Esophagus mucosa (tissue), 1 donor: ENCODE results near the gene CASP6. TPM values are rescaled to one million over a fixed set of nuclear protein-coding genes. Genes with fewer than 3 reads are reported as not detected.
"Not testable (repeated sequence)": the region's sequence is repeated elsewhere in the genome, so short reads cannot be mapped to it uniquely, and the experiment has no call there.

ENCODE experiments used
- ATAC-seq: fragments of 200-7000 bp; cut with Tn5 transposase; one replicate; pipeline ENCODE4 v1.9.1; 2020
- total RNA-seq: library from RNA; stranded (reverse); gene quantifications from one replicate; pipeline ENCODE4 v1.2.4, GENCODE V29; 2023
- donor health status: DM: yes; HTN: yes; CAD: no.

CASP6 gene
- total RNA-seq, 1 donor from 2014 or later, result 15.8 TPM

GRCh38 chr4:109719604-109720003 lies 16.4 kb upstream of the CASP6 start:
- no peak for ATAC-seq

GRCh38 chr4:109718759-109719158 lies 15.5 kb upstream of the CASP6 start:
- ATAC-seq, result no peak

DNA sequence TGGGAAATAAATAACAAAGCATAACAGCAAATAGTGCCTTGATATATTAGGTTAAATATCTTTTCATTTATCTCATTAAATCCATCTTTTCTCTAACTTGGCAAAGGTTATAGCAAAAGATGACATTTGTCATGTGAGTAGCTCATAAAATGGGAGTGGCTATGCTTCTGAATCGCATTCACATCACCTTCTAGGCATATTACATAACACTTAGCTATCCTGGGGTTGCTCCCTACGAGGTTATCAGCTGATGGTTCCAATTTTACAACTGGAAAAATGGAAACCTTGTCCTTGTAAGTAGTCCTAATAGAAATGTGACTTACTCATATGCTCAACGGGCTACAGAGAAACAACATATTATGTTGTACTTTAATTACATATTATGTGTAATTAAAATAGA lies 10.3 kb upstream of the CASP6 start:
- ATAC-seq, result no peak

- ATAC-seq, result no peak
These were observed 5.7 kb upstream of the CASP6 start for GRCh38 chr4:109708990-109709389.

GRCh38 chr4:109708435-109708834 lies 5.2 kb upstream of the CASP6 start:
- no peak for ATAC-seq

- ATAC-seq, result peak; percentile 37
These were observed 568 bp upstream of the CASP6 start for GRCh38 chr4:109703664-109704361.

DNA sequence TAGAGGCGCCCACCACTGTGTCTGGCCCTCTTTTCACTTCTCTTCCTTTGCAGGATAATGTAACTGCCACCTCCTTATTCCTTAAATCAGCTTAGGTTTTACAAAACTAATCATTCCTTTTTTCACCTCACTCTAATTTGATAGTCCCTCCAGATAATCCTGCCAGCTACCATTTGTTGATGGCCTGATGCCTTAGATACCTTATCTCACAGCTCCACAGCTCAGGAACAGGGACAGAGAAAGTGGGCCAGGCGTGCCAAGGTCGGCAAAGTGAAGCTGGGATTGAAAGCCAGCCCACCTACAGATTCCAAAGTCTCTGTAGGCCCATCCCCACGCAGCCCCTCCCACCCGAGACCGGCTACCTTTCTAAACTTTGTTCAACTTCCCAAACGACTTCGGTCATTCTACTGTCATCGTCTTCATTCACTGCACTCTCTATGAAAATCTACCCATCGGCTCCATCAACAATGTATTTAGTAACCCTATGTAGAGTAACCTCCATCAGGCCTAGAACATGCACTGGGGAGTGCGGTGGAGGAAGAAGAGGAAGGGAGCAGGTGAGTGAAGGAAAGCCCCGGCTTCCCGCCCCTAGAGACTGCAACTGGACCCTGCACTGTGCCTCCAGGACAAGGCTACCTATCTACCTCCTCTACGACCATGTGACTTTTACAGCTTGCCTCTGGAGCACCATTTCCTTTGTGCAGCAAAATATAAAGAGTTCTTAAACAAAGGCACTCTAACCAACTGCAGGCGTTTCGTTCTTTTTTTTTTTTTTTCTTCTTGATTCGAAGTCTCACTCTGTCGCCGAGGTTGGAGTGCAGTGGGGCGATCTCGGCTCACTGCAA lies 1.5 kb downstream of the CASP6 start:
- no peak for ATAC-seq

DNA sequence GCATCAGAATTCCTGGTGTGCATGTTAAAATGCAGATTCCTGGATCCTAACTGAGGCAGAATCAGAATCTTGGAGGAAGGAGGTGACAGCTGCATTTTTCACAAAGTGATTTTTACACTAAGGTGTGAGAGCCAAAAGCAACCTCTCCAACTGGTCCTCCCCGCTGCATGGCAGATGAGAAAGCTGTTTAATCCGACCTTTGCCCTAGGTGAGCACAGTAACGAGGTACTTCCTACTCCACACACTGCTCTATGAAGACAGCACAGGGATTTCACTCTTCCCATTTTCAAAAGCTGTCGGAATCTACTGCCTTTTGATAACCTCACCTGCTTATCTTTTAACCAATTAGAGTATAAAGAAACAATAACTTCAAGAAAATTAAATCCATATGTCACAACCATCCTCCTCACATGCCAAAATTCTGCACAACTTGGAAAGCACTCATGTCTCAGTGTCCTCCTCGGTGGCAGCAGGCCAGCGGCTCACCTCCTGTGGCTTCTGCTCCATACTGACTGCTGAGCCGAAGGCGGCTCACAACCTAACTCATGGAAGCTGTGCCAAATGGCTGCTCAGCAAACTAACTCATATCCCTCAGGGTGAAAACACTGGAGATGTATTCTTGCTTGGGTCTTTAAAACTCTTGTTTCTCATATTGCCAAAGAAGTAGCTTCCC lies 3.6 kb downstream of the CASP6 start:
- no peak for ATAC-seq

DNA sequence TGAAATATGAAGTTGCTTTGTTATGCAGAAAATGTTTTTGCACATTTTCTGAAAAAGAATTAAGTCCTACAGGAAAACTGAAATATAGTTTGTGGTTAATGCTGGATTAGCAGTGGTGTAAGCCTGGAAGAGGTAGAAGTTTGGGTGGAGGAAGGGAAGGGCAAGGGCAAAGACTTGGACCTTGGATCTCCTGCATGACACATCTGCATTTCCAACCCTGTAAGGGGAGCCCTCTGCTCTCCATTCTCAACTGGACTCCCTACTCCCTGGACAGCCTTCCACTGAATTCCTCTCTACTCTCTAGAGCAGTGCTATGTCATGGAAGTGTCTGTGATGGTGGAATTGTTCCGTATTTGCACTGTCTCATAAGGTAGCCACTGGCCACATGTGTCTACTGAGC lies 4.6 kb downstream of the CASP6 start:
- ATAC-seq, result no peak

DNA sequence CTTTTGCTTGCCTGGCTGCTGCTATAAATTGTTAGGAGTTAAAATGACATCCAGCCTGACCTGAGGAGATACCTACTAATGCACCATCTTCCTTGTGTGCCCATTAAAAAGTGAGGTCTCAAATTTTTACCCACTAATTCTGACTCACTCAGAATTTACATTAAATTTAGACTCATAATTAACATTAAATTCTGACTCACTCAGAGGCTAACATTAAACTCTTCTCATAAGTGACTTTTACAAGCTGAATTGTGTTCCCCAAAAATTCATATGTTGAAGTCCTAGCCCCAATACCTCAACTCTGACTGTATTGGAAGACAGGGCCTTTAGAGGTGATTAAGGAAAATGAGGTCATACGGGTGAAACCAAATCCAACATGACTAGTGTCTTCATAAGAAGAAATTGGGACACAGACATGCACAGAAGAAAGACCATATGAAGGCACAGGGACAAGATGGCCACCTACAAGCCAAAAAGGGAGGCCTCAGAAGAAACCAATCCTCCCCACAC lies 11.8 kb downstream of the CASP6 start:
- ATAC-seq, result no peak

DNA sequence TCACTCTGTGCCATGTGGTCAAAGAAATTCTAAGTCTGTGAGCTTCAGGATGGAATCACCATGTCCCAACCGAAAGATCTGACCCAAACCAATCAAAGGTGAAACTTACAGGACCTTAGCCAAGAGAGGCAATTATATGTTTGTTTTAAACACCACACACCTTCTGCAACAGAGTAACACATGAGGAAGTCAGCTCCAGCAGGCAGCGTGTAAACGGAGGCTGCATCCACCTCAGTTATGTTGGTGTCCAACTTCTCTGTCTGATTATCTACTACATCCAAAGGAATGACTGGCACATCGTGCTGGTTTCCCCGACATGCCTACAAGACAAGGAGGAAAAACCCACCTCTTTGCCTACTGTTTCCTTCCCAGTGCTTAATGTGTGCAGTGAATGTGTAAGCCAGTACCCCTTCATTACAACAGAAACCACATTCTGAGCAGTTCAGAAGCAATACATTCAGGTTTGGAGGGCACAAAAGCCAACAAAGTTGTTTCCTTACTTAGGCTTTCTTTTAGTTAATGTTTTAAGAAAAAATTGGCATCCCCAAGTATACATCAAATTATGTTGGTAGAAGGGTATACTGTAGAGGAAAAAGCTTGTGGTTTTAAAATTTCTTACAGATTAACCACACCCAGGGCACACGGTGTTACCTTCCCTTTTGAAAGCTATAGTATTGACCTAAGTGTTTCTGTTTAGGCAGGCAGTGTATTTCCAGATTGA lies 12.4 kb downstream of the CASP6 start:
- no peak for ATAC-seq

GRCh38 chr4:109684727-109685126 lies 18.5 kb downstream of the CASP6 start:
- no peak for ATAC-seq

DNA sequence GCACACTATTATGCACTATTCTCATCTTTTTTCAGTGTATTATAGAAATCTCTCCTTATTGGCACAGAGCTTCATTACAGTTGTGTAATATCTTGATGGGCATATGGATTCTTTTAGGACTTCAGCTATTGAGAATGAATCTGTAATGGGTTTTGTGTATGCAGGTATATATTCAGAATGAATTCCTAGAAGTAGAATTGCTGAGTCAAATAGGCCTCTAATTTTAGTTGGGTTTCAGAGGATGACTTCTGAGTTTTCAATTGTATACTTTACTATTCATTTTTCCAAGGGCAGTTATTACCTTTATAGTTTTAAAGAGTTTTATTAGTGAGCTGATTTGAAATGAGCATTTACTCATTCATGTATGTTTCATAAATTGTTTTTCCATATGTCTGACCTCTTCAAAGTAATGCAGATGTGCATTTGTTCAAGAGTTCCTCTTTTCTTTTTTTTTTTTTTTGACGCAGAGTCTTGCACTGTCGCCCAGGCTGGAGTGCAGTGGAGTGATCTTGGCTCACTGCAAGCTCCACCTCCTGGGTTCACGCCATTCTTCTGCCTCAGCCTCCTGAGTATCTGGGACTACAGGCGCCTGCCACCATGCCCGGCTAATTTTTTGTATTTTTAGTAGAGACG lies 19.5 kb downstream of the CASP6 start:
- ATAC-seq, result no peak

DNA sequence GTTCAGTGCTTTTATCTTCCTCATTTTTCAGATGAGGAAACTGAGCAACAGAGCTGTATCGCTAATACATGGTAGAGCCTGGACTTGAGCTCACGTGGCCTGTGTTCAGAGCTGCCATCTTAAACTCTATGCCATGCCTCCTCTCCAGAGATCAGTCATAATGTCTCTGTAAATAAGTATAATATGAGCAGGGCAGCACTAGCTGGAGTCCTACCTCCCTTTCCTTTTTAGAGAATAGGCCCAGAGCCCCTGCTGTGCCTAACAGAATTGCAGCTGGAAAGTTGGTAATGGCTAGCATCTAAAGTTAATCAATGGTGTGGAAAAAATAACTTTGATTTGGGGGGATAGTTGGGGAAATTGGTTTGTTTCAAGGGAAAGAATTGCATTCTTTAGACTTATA lies 20.4 kb downstream of the CASP6 start:
- no peak for ATAC-seq

DNA sequence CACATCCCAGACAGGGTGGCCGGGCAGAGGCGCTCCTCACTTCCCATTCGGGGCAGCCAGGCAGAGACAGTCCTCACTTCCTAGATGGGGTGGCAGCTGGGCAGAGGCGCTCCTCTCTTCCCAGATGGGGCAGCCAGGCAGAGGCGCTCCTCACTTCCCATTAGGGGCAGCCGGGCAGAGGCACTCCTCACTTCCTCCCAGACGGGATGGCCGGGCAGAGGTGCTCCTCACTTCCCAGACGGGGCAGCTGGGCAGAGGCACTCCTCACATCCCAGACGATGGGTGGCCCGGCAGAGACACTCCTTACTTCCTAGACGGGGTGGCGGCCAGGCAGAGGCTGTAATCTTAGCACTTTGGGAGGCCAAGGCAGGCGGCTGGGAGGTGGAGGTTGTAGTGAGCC lies 24.3 kb downstream of the CASP6 start:
- ATAC-seq, result not testable (repeated sequence)

DNA sequence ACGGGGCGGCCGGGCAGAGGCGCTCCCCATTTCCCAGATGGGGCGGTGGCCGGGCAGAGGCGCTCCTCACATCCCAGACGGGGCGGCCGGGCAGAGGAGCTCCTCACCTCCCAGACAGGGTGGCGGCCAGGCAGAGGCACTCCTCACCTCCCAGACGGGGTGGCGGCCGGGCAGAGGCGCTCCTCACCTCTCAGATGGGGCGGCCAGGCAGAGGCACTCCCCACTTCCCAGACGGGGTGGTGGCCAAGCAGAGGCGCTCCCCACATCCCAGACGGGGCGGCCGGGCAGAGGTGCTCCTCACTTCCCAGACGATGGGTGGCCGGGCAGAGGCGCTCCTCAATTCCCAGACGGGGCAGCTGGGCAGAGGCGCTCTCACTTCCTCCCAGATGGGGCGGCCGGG lies 24.8 kb downstream of the CASP6 start:
- ATAC-seq, result not testable (repeated sequence)

DNA sequence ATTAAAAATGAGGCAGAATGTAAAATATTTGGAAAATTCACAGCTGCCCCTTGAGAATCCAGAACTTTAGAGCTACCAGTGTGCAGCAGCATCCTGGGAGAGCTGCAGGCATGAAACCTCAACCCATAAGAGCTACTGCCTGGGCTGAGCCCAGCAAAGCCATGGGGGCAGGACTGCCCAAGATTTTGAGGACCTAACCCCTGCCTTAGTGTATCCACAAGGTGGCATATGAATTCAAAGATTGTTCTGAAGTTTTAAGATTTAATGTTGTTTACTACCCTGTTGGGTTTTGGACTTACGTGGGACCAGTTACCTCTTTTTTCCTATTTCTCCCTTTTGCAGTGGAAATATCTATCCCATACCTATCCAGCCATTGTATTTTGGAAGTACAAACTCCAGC lies 26.4 kb downstream of the CASP6 start:
- ATAC-seq, result no peak

DNA sequence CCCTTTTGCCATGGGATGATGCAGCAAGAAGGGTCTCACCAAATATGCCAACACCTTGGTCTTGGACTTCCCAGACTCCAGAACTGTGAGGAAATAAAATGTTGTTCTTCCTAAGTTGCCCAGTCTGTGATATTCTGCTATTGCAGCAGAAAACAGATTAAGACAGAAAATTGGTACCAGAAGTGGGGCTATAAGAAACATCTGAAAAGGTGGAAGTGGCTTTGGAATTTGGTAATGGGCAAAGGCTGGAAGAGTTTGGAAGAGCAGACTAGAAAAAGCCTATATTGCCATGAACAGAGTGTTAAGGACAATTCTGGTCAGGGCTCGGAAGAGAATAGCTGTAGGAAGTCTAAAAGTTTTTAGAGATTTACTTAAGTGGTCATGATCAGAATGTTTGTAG lies 27.4 kb downstream of the CASP6 start:
- no peak for ATAC-seq

GRCh38 chr4:109675181-109675580 lies 28.1 kb downstream of the CASP6 start:
- no peak for ATAC-seq

- no peak for ATAC-seq
These were observed 29.9 kb downstream of the CASP6 start for GRCh38 chr4:109673303-109673702.

GRCh38 chr4:109672169-109672930 lies 30.9 kb downstream of the CASP6 start:
- no peak for ATAC-seq
